ENCODE data around the gene MDFI. TPM values are rescaled to one million over a fixed set of nuclear protein-coding genes. Genes with fewer than 3 reads are reported as not detected.

MDFI gene
- total RNA-seq, 1 donor from 2014 or later, result not detected

- Mint-ChIP-seq H3K36me3 (ENCODE audit: low read depth) (no peaks in the 10 kb centered on the region), H3K4me3 (no peak overlapping the region), H3K9me3 (no peaks in the 10 kb centered on the region), H3K4me1 (no peaks in the 10 kb centered on the region), H3K27ac (no peak overlapping the region), H3K27me3 (peaks cover 12% of the 10 kb centered on the region)
- POLR2A ChIA-PET, result no interaction called here
- TF ChIP-seq, protein P1, sequence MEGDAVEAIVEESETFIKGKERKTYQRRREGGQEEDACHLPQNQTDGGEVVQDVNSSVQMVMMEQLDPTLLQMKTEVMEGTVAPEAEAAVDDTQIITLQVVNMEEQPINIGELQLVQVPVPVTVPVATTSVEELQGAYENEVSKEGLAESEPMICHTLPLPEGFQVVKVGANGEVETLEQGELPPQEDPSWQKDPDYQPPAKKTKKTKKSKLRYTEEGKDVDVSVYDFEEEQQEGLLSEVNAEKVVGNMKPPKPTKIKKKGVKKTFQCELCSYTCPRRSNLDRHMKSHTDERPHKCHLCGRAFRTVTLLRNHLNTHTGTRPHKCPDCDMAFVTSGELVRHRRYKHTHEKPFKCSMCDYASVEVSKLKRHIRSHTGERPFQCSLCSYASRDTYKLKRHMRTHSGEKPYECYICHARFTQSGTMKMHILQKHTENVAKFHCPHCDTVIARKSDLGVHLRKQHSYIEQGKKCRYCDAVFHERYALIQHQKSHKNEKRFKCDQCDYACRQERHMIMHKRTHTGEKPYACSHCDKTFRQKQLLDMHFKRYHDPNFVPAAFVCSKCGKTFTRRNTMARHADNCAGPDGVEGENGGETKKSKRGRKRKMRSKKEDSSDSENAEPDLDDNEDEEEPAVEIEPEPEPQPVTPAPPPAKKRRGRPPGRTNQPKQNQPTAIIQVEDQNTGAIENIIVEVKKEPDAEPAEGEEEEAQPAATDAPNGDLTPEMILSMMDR (IDR thresholded peaks at IDR 0.05), result no peak
- intact Hi-C loops (cut with micrococcal nuclease), result no loop called here
- ATAC-seq (ENCODE audit: low read depth), result no peak
- CTCF ChIA-PET, result no interaction called here
- no peak for DNase-seq
Observed at GRCh38 chr6:41648921-41649320, 10.7 kb downstream of the MDFI start.

DNA sequence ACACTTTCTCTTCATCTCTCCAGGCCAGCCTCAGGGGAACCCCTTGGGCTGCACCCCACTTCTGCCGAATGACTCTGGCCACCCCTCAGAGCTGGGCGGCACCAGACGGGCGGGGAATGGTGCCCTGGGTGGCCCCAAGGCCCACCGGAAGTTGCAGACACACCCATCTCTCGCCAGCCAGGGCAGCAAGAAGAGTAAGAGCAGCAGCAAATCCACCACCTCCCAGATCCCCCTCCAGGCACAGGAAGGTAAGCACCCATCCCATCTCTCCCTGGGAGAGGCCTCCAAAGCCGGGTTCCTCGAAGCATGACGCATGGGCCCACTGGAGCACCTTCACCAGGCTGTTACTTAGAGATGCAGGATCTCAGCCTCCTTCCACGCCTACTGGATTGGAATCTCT is 11.3 kb downstream of the MDFI start:
- ChIA-PET CTCF (no interaction called here), POLR2A (no interaction called here)
- no peaks in the 10 kb centered on the region for H3K4me1 Mint-ChIP-seq
- H3K4me3 Mint-ChIP-seq, result no peak overlapping the region
- intact Hi-C loops (cut with micrococcal nuclease), result no loop called here
- no peaks in the 10 kb centered on the region for H3K9me3 Mint-ChIP-seq
- TF ChIP-seq, protein P1 (IDR thresholded peaks at IDR 0.05), result no peak
- peaks cover 11% of the 10 kb centered on the region for H3K27me3 Mint-ChIP-seq
- H3K36me3 Mint-ChIP-seq (ENCODE audit: low read depth), result no peaks in the 10 kb centered on the region
- H3K27ac Mint-ChIP-seq, result no peak overlapping the region
- DNase-seq, result no peak
- no peak for ATAC-seq (ENCODE audit: low read depth)

- DNase-seq (no peak), ATAC-seq (ENCODE audit: low read depth) (no peak)
- Mint-ChIP-seq H3K4me1 (no peaks in the 10 kb centered on the region), H3K27me3 (peaks cover 14% of the 10 kb centered on the region), H3K27ac (no peak overlapping the region), H3K36me3 (ENCODE audit: low read depth) (no peaks in the 10 kb centered on the region), H3K9me3 (no peaks in the 10 kb centered on the region), H3K4me3 (no peak overlapping the region)
- ChIA-PET POLR2A (interaction anchor here (0.9 kb wide), 1 partner anchor 35 kb away, joined by 10 read pairs; no protein-coding TSS in a partner anchor), CTCF (no interaction called here)
- TF ChIP-seq, protein P1 (IDR thresholded peaks at IDR 0.05), result no peak
- intact Hi-C loops (cut with micrococcal nuclease), result no loop called here
Observed at GRCh38 chr6:41650120-41650519, 11.9 kb downstream of the MDFI start.

- H3K27ac Mint-ChIP-seq, result no peak overlapping the region
- CTCF ChIA-PET, result no interaction called here
Observed at GRCh38 chr6:41651246-41651961, 13.1 kb downstream of the MDFI start.

DNA sequence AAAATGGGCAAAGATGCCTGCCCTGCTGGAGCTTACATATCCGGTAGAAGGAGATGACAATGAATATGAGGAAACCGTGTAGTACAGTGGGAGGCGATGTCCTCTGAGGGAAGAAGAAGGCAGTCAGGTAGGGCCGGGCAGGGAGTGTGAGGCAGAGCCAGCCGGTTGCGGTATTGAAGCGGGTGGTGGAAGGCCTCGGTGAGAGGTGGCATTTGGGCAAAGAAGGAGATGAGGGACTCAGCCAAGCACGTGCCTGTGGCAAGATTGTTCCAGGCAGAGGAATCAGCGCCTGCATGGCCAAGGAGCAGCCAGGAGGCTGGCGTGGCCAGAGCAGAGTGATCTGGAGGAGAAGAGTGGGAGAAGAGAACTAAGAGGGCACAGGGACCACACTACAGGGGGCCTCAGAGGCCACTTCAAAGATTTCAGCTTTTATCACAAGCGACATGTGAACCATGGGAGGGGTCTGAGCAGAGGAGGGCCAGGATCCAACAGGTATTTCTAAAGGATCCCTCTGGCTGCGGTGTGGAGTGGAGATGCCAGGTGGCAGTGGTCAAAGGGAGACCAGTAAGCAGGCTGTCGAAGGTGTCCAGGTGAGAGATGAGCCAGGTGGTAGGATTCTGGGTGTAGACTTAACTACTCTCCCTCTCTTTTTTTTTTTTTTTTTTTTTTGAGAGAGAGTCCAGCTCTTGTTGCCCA is 13.8 kb downstream of the MDFI start:
- H3K9me3 Mint-ChIP-seq, result no peaks in the 10 kb centered on the region
- ChIA-PET CTCF (no interaction called here), POLR2A (no interaction called here)
- intact Hi-C loops (cut with micrococcal nuclease), result no loop called here
- H3K4me1 Mint-ChIP-seq, result no peaks in the 10 kb centered on the region
- DNase-seq (no peak), ATAC-seq (ENCODE audit: low read depth) (no peak)
- TF ChIP-seq, protein P1 (IDR thresholded peaks at IDR 0.05), result no peak
- H3K36me3 Mint-ChIP-seq (ENCODE audit: low read depth), result no peaks in the 10 kb centered on the region
- H3K4me3 Mint-ChIP-seq, result no peak overlapping the region
- H3K27ac Mint-ChIP-seq, result no peak overlapping the region
- H3K27me3 Mint-ChIP-seq, result peaks cover 12% of the 10 kb centered on the region

More at GRCh38 chr6:41651246-41651961, 13.1 kb downstream of the MDFI start:
- Mint-ChIP-seq H3K9me3 (no peaks in the 10 kb centered on the region), H3K36me3 (ENCODE audit: low read depth) (no peaks in the 10 kb centered on the region), H3K4me1 (no peaks in the 10 kb centered on the region), H3K27me3 (peaks cover 13% of the 10 kb centered on the region), H3K4me3 (no peak overlapping the region)
- TF ChIP-seq, protein P1 (IDR thresholded peaks at IDR 0.05), result no peak
- POLR2A ChIA-PET, result no interaction called here
- ATAC-seq (ENCODE audit: low read depth) (no peak), DNase-seq (no peak)
- intact Hi-C loops (cut with micrococcal nuclease), result no loop called here

Data from activated B cell treated with CpG ODN at 0.5 μM for 24 hours (primary cell).